22Rv1 (cell line): ENCODE results near the gene NRP2.

ENCODE experiments used
- ZFX ChIP-seq: fragments of 450-650 bp; IDR thresholded peaks from 2 replicates; pipeline ENCODE4 v1.6.1; 2017; ENCODE audit warnings: antibody characterized with exemption, borderline replicate concordance
- TF ChIP-seq, protein P1 (sequence below): fragments of 450-650 bp; IDR thresholded peaks from 2 replicates; pipeline ENCODE4 v1.5.1; 2017; ENCODE audit warnings: mild to moderate bottlenecking

DNA sequence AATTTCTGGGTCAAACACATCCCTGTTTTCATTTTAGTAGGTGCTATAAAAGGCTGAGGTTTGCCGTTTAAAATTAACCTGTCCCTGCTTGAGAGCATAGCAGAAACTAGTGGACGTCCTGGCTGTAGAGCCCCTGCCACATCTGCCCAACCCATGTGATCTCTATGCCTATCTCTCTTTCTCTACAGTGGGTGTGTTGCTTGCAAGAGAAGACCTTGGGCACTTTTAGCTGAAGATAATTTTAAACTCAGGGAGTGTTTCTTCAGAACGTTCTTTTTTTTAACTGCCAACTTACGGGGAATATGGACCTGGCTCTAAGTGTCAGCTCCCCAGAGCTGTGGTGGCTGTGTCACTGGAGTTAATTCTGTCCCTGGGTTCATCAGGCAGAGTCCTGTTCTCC lies 100.6 kb downstream of the NRP2 start:
- TF ChIP-seq, protein P1, sequence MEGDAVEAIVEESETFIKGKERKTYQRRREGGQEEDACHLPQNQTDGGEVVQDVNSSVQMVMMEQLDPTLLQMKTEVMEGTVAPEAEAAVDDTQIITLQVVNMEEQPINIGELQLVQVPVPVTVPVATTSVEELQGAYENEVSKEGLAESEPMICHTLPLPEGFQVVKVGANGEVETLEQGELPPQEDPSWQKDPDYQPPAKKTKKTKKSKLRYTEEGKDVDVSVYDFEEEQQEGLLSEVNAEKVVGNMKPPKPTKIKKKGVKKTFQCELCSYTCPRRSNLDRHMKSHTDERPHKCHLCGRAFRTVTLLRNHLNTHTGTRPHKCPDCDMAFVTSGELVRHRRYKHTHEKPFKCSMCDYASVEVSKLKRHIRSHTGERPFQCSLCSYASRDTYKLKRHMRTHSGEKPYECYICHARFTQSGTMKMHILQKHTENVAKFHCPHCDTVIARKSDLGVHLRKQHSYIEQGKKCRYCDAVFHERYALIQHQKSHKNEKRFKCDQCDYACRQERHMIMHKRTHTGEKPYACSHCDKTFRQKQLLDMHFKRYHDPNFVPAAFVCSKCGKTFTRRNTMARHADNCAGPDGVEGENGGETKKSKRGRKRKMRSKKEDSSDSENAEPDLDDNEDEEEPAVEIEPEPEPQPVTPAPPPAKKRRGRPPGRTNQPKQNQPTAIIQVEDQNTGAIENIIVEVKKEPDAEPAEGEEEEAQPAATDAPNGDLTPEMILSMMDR, result no peak
- no peak for TF ChIP-seq ZFX
